ENCODE results near the gene SERPINB8. TPM values are rescaled to one million over a fixed set of nuclear protein-coding genes. Genes with fewer than 3 reads are reported as not detected.

SERPINB8 gene
- total and polyA plus RNA-seq, 9 of the 15 experiments (the other 6 are each of a cell fraction or from before 2014, with no cell fraction given): 0.05 to 0.19 (median 0.09) TPM

Other genes with a start within 250 kb of the SERPINB8 start
- not detected in 2 replicates for gene SERPINB7, start 194.7 kb upstream of the SERPINB8 start, total RNA-seq (2014; rRNA removed)
- not detected in 2 replicates for gene SERPINB7, start 194.7 kb upstream of the SERPINB8 start, total RNA-seq (2014; rRNA removed; fragmentation: Illumina TruSeq; extraction: Trizol)
- not detected in 2 replicates for gene SERPINB7, start 194.7 kb upstream of the SERPINB8 start, total RNA-seq (2015; rRNA removed; fragmentation: Illumina TruSeq; extraction: Trizol)
- not detected in 2 replicates for gene SERPINB7, start 194.7 kb upstream of the SERPINB8 start, total RNA-seq (2021)
- gene SERPINB7, start 194.7 kb upstream of the SERPINB8 start, polyA plus RNA-seq (2011; rRNA removed): not detected in 2 replicates
- gene SERPINB7, start 194.7 kb upstream of the SERPINB8 start, polyA plus RNA-seq (2014; fragmentation: Illumina TruSeq; extraction: Trizol): not detected in 2 replicates
- not detected for gene SERPINB7, start 194.7 kb upstream of the SERPINB8 start, polyA plus RNA-seq (2014; fragmentation: Nextera tagmentation; extraction: Ambion mirVana)
- not detected in 2 replicates for gene SERPINB7, start 194.7 kb upstream of the SERPINB8 start, polyA plus RNA-seq (2014; rRNA removed)
- not detected in 2 replicates for gene SERPINB2, start 82.4 kb upstream of the SERPINB8 start, total RNA-seq (2014; rRNA removed)
- 0.07 TPM in 1 of 2 replicates, not detected in the other for gene SERPINB2, start 82.4 kb upstream of the SERPINB8 start, total RNA-seq (2014; rRNA removed; fragmentation: Illumina TruSeq; extraction: Trizol)
- gene SERPINB2, start 82.4 kb upstream of the SERPINB8 start, total RNA-seq (2015; rRNA removed; fragmentation: Illumina TruSeq; extraction: Trizol): not detected in 2 replicates
- not detected in 2 replicates for gene SERPINB2, start 82.4 kb upstream of the SERPINB8 start, total RNA-seq (2021)
- 0.08 and 0.11 TPM in 2 replicates for gene SERPINB2, start 82.4 kb upstream of the SERPINB8 start, polyA plus RNA-seq (2011; rRNA removed)
- gene SERPINB2, start 82.4 kb upstream of the SERPINB8 start, polyA plus RNA-seq (2014; fragmentation: Illumina TruSeq; extraction: Trizol): 0.08 and 0.13 TPM in 2 replicates
- gene SERPINB2, start 82.4 kb upstream of the SERPINB8 start, polyA plus RNA-seq (2014; fragmentation: Nextera tagmentation; extraction: Ambion mirVana): under 1 TPM in 1 of 2 experiments, not detected in 1; 0.03 TPM
- gene SERPINB2, start 82.4 kb upstream of the SERPINB8 start, polyA plus RNA-seq (2014; rRNA removed): not detected in 2 replicates
- not detected in 2 replicates for gene SERPINB10, start 62.1 kb upstream of the SERPINB8 start, total RNA-seq (2014; rRNA removed)
- not detected in 2 replicates for gene SERPINB10, start 62.1 kb upstream of the SERPINB8 start, total RNA-seq (2014; rRNA removed; fragmentation: Illumina TruSeq; extraction: Trizol)
- gene SERPINB10, start 62.1 kb upstream of the SERPINB8 start, total RNA-seq (2015; rRNA removed; fragmentation: Illumina TruSeq; extraction: Trizol): not detected in 2 replicates
- gene SERPINB10, start 62.1 kb upstream of the SERPINB8 start, total RNA-seq (2021): not detected in 2 replicates
- not detected in 2 replicates for gene SERPINB10, start 62.1 kb upstream of the SERPINB8 start, polyA plus RNA-seq (2011; rRNA removed)
- gene SERPINB10, start 62.1 kb upstream of the SERPINB8 start, polyA plus RNA-seq (2014; fragmentation: Illumina TruSeq; extraction: Trizol): not detected in 2 replicates
- gene SERPINB10, start 62.1 kb upstream of the SERPINB8 start, polyA plus RNA-seq (2014; fragmentation: Nextera tagmentation; extraction: Ambion mirVana): not detected
- gene SERPINB10, start 62.1 kb upstream of the SERPINB8 start, polyA plus RNA-seq (2014; rRNA removed): not detected in 2 replicates
- not detected in 2 replicates for gene HMSD, start 20.8 kb upstream of the SERPINB8 start, total RNA-seq (2014; rRNA removed)
- not detected in 2 replicates for gene HMSD, start 20.8 kb upstream of the SERPINB8 start, total RNA-seq (2014; rRNA removed; fragmentation: Illumina TruSeq; extraction: Trizol)
- not detected in 2 replicates for gene HMSD, start 20.8 kb upstream of the SERPINB8 start, total RNA-seq (2015; rRNA removed; fragmentation: Illumina TruSeq; extraction: Trizol)
- gene HMSD, start 20.8 kb upstream of the SERPINB8 start, total RNA-seq (2021): 0.33 and 0.87 TPM in 2 replicates
- not detected in 2 replicates for gene HMSD, start 20.8 kb upstream of the SERPINB8 start, polyA plus RNA-seq (2011; rRNA removed)
- 0.24 TPM in 1 of 2 replicates, not detected in the other for gene HMSD, start 20.8 kb upstream of the SERPINB8 start, polyA plus RNA-seq (2014; fragmentation: Illumina TruSeq; extraction: Trizol)
- under 1 TPM; 0.18 to 0.39 TPM for gene HMSD, start 20.8 kb upstream of the SERPINB8 start, polyA plus RNA-seq (2014; fragmentation: Nextera tagmentation; extraction: Ambion mirVana)
- 0.05 TPM in 1 of 2 replicates, not detected in the other for gene HMSD, start 20.8 kb upstream of the SERPINB8 start, polyA plus RNA-seq (2014; rRNA removed)
- not detected in 2 replicates for gene LINC00305, start 179.0 kb downstream of the SERPINB8 start, total RNA-seq (2014; rRNA removed)
- gene LINC00305, start 179.0 kb downstream of the SERPINB8 start, total RNA-seq (2014; rRNA removed; fragmentation: Illumina TruSeq; extraction: Trizol): not detected in 2 replicates
- gene LINC00305, start 179.0 kb downstream of the SERPINB8 start, total RNA-seq (2015; rRNA removed; fragmentation: Illumina TruSeq; extraction: Trizol): not detected in 2 replicates
- not detected in 2 replicates for gene LINC00305, start 179.0 kb downstream of the SERPINB8 start, total RNA-seq (2021)
- not detected in 2 replicates for gene LINC00305, start 179.0 kb downstream of the SERPINB8 start, polyA plus RNA-seq (2011; rRNA removed)
- gene LINC00305, start 179.0 kb downstream of the SERPINB8 start, polyA plus RNA-seq (2014; fragmentation: Illumina TruSeq; extraction: Trizol): not detected in 2 replicates
- gene LINC00305, start 179.0 kb downstream of the SERPINB8 start, polyA plus RNA-seq (2014; fragmentation: Nextera tagmentation; extraction: Ambion mirVana): not detected
- not detected in 2 replicates for gene LINC00305, start 179.0 kb downstream of the SERPINB8 start, polyA plus RNA-seq (2014; rRNA removed)